ENCODE measurements around the gene DLG1.

Gene DLG1

GRCh38 chr3:197001972-197002700, 296.3 kb downstream of the DLG1 start:
- Histone ChIP-seq H3K4me1 (peaks cover 58% of the 10 kb centered on the region), H3K4me2 (peak overlapping the region; percentile 93), H3K9me3 (no peaks in the 10 kb centered on the region), H3K27me3 (no peaks in the 10 kb centered on the region), H3K4me3 (peak overlapping the region; percentile 65), H4K20me1 (no peaks in the 10 kb centered on the region), H3K27ac (peak overlapping the region; percentile 84), H3K9ac (peak overlapping the region; percentile 71), H3K36me3 (peaks cover 18% of the 10 kb centered on the region)
- TF ChIP-seq Cebpa-rat (IDR thresholded peaks at IDR 0.05): no peak

DNA sequence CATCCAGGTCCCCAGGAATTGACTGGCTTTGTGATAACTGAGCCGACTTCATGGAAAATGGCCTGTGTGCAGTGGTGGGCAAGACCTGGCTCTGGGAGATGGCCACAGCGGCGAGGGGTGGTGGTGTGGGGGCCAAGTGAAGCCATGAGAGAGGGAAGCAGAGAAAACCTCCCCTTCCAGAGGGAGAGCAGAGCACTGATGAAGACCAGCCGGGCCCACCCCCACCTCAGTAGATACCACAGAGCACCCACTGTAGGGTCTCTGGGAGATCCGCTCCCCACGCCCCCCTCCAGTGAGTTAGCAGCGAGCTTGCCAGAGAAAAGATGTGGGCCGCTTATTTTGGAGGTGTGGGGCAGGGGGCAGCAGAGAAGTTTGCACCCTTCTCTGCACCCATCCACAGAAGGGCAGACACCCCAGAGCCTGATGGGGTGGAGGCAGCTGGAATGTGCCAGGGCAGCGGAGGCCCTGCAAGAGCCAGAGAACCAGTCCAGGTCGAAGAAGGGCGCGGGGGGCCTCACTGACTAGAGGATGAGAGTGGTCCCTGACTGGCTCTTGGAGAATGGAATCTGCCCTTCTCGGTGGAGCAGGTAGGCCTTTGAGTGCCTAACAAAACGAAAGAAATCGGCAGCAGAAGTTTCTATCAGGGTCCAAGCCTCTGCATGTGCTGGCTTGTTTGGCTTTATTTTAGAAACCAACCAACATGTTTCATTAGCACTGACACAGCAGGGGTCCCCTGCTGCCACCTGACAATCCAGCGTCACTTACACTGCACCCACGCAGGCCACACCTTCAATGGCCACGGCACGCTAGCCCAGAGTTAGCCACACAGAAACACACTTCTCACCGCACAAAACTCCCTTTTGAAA, 297.1 kb downstream of the DLG1 start:
- H3K9ac ChIP-seq: no peak overlapping the region
- H4K20me1 ChIP-seq: no peaks in the 10 kb centered on the region
- H3K27ac ChIP-seq: peak overlapping the region; percentile 84; the same call in 1 of the 2 replicates
- H3K4me1 ChIP-seq: peaks cover 62% of the 10 kb centered on the region
- peaks cover 10% of the 10 kb centered on the region for H3K36me3 ChIP-seq
- no peaks in the 10 kb centered on the region for H3K9me3 ChIP-seq
- peak overlapping the region; percentile 93 for H3K4me2 ChIP-seq
- TF ChIP-seq Cebpa-rat (IDR thresholded peaks at IDR 0.05): no peak
- no peak overlapping the region for H3K4me3 ChIP-seq
- no peaks in the 10 kb centered on the region for H3K27me3 ChIP-seq

- Histone ChIP-seq H3K4me3 (no peak overlapping the region), H3K4me2 (no peak overlapping the region), H3K4me1 (peaks cover 62% of the 10 kb centered on the region), H3K36me3 (peaks cover 7% of the 10 kb centered on the region; the same call in 1 of the 2 replicates), H4K20me1 (no peaks in the 10 kb centered on the region), H3K27ac (no peak overlapping the region), H3K9me3 (no peaks in the 10 kb centered on the region), H3K9ac (no peak overlapping the region), H3K27me3 (no peaks in the 10 kb centered on the region)
- TF ChIP-seq Cebpa-rat (IDR thresholded peaks at IDR 0.05): no peak
Observed at GRCh38 chr3:197000211-197000610, 298.2 kb downstream of the DLG1 start.

- Histone ChIP-seq H3K27ac (no peak overlapping the region), H3K27me3 (no peaks in the 10 kb centered on the region), H4K20me1 (no peaks in the 10 kb centered on the region), H3K4me3 (no peak overlapping the region), H3K36me3 (peaks cover 7% of the 10 kb centered on the region; the same call in 1 of the 2 replicates), H3K4me2 (no peak overlapping the region), H3K9ac (no peak overlapping the region), H3K9me3 (no peaks in the 10 kb centered on the region), H3K4me1 (peaks cover 58% of the 10 kb centered on the region)
- TF ChIP-seq Cebpa-rat (IDR thresholded peaks at IDR 0.05): no peak
Observed at GRCh38 chr3:196998966-196999760, 299.2 kb downstream of the DLG1 start.

GRCh38 chr3:196997311-196997710, 301.1 kb downstream of the DLG1 start:
- no peaks in the 10 kb centered on the region for H3K27me3 ChIP-seq
- H3K4me3 ChIP-seq: no peak overlapping the region
- peak overlapping the region; percentile 45 for H3K9ac ChIP-seq
- H3K4me1 ChIP-seq: peaks cover 51% of the 10 kb centered on the region
- peak overlapping the region; percentile 76 for H3K27ac ChIP-seq
- peak overlapping the region; percentile 84 for H3K4me2 ChIP-seq
- no peak for TF ChIP-seq Cebpa-rat (IDR thresholded peaks at IDR 0.05)
- H3K36me3 ChIP-seq: peaks cover 7% of the 10 kb centered on the region; the same call in 1 of the 2 replicates
- H3K9me3 ChIP-seq: no peaks in the 10 kb centered on the region
- H4K20me1 ChIP-seq: no peaks in the 10 kb centered on the region

DNA sequence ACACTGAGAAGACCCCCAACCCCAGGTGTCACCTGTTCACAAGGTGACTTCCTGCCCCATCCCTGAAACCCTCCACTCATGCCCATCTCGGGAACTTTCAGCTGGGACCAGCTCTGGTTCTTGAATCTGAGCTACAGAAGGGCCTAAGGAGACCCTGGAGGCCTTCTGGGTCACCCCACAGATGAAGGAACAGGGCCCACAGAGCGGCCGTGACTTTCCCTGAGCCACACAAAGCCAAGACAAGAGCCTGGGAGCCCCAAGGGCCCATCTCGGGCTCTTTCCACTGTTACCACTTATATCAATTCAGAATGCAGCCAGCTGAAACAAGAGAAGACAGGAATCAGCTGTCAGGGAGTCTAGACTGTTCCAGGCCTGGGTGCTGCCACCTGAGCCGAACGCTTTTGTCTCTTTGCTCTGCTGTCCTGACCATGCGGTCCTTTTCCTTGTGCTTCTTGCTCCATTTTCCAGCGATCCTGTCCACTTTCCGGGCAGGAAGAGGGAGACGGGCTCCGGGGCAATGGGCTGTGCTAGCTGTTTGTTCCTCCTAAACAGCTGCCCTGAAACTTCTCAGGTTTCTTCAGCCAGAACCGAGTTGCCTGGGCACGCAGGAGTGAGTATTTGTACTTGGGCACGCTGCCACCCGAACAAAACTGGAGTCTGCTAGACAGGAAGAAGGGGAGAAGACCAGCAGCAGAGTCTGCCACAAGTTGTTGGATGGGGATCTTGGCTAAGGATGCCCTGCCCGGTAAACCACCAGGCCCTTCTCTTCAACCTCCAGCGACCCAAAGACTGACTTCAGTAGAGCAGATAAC, 301.8 kb downstream of the DLG1 start:
- Histone ChIP-seq H3K9ac (peak overlapping the region; percentile 45), H3K4me1 (peaks cover 44% of the 10 kb centered on the region)
- TF ChIP-seq Cebpa-rat (IDR thresholded peaks at IDR 0.05): no peak

DNA sequence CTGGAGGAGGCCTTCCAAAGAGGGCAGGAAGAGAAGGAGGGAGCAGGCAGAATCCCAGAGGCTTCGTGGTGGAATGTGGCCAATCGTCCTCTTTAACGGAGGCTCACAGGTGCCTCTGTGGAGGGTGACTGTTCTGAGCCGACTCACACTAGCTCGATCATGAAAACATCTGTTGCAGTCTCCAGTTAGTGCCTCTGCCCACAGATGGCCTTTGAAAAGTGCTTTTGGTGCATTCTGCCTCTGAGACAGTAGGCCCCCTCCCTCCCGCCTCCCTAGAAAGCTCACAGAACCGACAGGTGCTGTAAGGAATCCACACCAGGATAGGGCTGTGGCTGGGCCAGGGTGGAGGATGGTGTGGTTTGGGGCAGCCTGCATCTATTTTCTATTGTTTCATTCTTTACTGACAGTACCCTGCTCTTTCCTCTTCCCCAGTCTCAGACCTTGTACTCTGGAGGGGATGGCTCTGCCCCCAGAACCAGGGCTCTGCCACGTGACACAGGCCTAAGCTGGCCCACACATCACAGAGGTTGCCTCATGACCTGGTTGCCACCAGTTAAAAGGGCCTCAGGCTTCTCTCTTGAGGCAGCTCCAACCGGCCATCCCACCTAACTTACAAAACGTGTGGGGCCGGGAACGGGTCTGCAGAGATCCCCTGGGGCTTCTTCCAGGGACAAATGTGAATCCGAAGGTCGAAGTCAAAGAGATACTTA, 302.6 kb downstream of the DLG1 start:
- peak overlapping the region; percentile 84 for H3K4me2 ChIP-seq
- H3K27me3 ChIP-seq: no peaks in the 10 kb centered on the region
- peak overlapping the region; percentile 45 for H3K9ac ChIP-seq
- peaks cover 39% of the 10 kb centered on the region for H3K4me1 ChIP-seq
- peak overlapping the region; percentile 76 for H3K27ac ChIP-seq
- no peak overlapping the region for H3K4me3 ChIP-seq
- H4K20me1 ChIP-seq: no peaks in the 10 kb centered on the region
- H3K36me3 ChIP-seq: peaks cover 4% of the 10 kb centered on the region; the same call in 1 of the 2 replicates
- TF ChIP-seq Cebpa-rat (IDR thresholded peaks at IDR 0.05): no peak
- no peaks in the 10 kb centered on the region for H3K9me3 ChIP-seq

More for the DNA sequence above, 301.8 kb downstream of the DLG1 start:
- peaks cover 7% of the 10 kb centered on the region; the same call in 1 of the 2 replicates for H3K36me3 ChIP-seq
- peak overlapping the region; percentile 84 for H3K4me2 ChIP-seq
- H3K27me3 ChIP-seq: no peaks in the 10 kb centered on the region
- no peaks in the 10 kb centered on the region for H4K20me1 ChIP-seq
- no peak overlapping the region for H3K4me3 ChIP-seq
- peak overlapping the region; percentile 76 for H3K27ac ChIP-seq
- no peaks in the 10 kb centered on the region for H3K9me3 ChIP-seq

- peaks cover 39% of the 10 kb centered on the region for H3K4me1 ChIP-seq
- H3K9me3 ChIP-seq: no peaks in the 10 kb centered on the region
- no peaks in the 10 kb centered on the region for H3K36me3 ChIP-seq
- peak overlapping the region; percentile 84 for H3K4me2 ChIP-seq
- no peak overlapping the region for H3K9ac ChIP-seq
- TF ChIP-seq Cebpa-rat (IDR thresholded peaks at IDR 0.05): no peak
- no peak overlapping the region for H3K27ac ChIP-seq
- no peaks in the 10 kb centered on the region for H3K27me3 ChIP-seq
- H4K20me1 ChIP-seq: no peaks in the 10 kb centered on the region
- H3K4me3 ChIP-seq: no peak overlapping the region
Observed at GRCh38 chr3:196995027-196995426, 303.4 kb downstream of the DLG1 start.

Data from BLaER1 (cell line).